HEK293 (cell line): ENCODE measurements around the gene SIGMAR1.

Source experiments
- CTCF ChIA-PET: fragments of 350-600 bp; formaldehyde crosslinking; extraction: SDS; loops from one replicate; lab custom pipeline; 2021; ENCODE audit warnings: antibody characterized with exemption; lab: Yijun Ruan, JAX
- POLR2A ChIA-PET: fragments of 300-600 bp; formaldehyde crosslinking; extraction: SDS; loops from one replicate; lab custom pipeline; 2020; ENCODE audit warnings: antibody characterized with exemption, inconsistent platforms; lab: Yijun Ruan, JAX
- H3K27ac ChIP-seq: fragments of 200-500 bp; sonication (Bioruptor generic); 2 replicates; pipeline ENCODE4 v1.5.1; 2014; ENCODE audit warnings: low read depth, low read length, control low read depth, inconsistent platforms; ENCODE audit errors: extremely low read depth
- H3K36me3 ChIP-seq, 2 experiments: fragments of 200-500 bp in 1 of 2; sonication (Bioruptor generic) in 1 of 2; 1 replicate in 1 of 2; 2 replicates in 1 of 2; pipeline ENCODE4 v1.5.1; 2014 to 2017; ENCODE audit warnings: inconsistent platforms in 2 of 2, low read length in 2 of 2; ENCODE audit not compliant: control insufficient read depth in 2 of 2, insufficient read depth in 1 of 2
- H3K4me1 ChIP-seq: fragments of 200-500 bp; sonication (Bioruptor generic); 2 replicates; pipeline ENCODE4 v1.5.1; 2014; ENCODE audit warnings: mild to moderate bottlenecking, low read length, inconsistent platforms; ENCODE audit not compliant: control insufficient read depth, insufficient read depth
- H3K4me3 ChIP-seq: 2 replicates; pipeline ENCODE4 v1.5.1; 2011; ENCODE audit warnings: low read depth, mild to moderate bottlenecking, control low read depth, low read length, moderate library complexity
- H3K9me3 ChIP-seq: fragments of 200-500 bp; sonication (Bioruptor generic); 2 replicates; pipeline ENCODE4 v1.5.1; 2014; ENCODE audit warnings: low read depth, low read length, inconsistent platforms; ENCODE audit not compliant: control insufficient read depth, insufficient read depth
- EGR2 ChIP-seq: fragments of 450-650 bp; formaldehyde crosslinking; IDR thresholded peaks from 2 replicates; pipeline ENCODE4 v1.5.1; 2016; ENCODE audit warnings: low read depth, missing biosample characterization, missing genetic modification characterization
- SCRT2 ChIP-seq: fragments of 450-650 bp; formaldehyde crosslinking; IDR thresholded peaks from 2 replicates; pipeline ENCODE4 v1.5.1; 2016; ENCODE audit warnings: missing biosample characterization, missing genetic modification characterization
- SETDB1 ChIP-seq: IDR thresholded peaks from one replicate; pipeline ENCODE4 v1.6.1; 2017; ENCODE audit warnings: mild to moderate bottlenecking, low read length, moderate library complexity, mixed read lengths; ENCODE audit not compliant: insufficient read length
- WT1 ChIP-seq: fragments of 450-650 bp; formaldehyde crosslinking; IDR thresholded peaks from 2 replicates; pipeline ENCODE4 v1.5.1; 2016; ENCODE audit warnings: missing biosample characterization, missing genetic modification characterization
- ZFHX2 ChIP-seq: fragments of 450-650 bp; formaldehyde crosslinking; conservative IDR thresholded peaks from 2 replicates; pipeline ENCODE4 v1.5.1; 2016; ENCODE audit warnings: missing biosample characterization, missing genetic modification characterization
- ZFP3 ChIP-seq: fragments of 450-650 bp; formaldehyde crosslinking; IDR thresholded peaks from 2 replicates; pipeline ENCODE4 v1.5.1; 2016; ENCODE audit warnings: low read depth, missing biosample characterization, missing genetic modification characterization
- ZNF146 ChIP-seq: fragments of 450-650 bp; formaldehyde crosslinking; IDR thresholded peaks from 2 replicates; pipeline ENCODE4 v1.5.1; 2016; ENCODE audit warnings: missing biosample characterization, missing genetic modification characterization
- ZNF184 ChIP-seq: fragments of 450-650 bp; IDR thresholded peaks from 2 replicates; pipeline ENCODE4 v1.5.1; 2018; ENCODE audit warnings: missing biosample characterization, mild to moderate bottlenecking, missing genetic modification characterization
- ZNF2 ChIP-seq: fragments of 450-650 bp; formaldehyde crosslinking; IDR thresholded peaks from 2 replicates; pipeline ENCODE4 v1.5.1; 2016; ENCODE audit warnings: missing biosample characterization, missing genetic modification characterization
- ZNF280C ChIP-seq: fragments of 450-650 bp; formaldehyde crosslinking; IDR thresholded peaks from 2 replicates; pipeline ENCODE4 v1.5.1; 2016; ENCODE audit warnings: missing biosample characterization, missing genetic modification characterization
- ZNF341 ChIP-seq: fragments of 450-650 bp; formaldehyde crosslinking; IDR thresholded peaks from 2 replicates; pipeline ENCODE4; 2016; ENCODE audit warnings: low read depth, missing biosample characterization, missing genetic modification characterization
- ZNF37A ChIP-seq: fragments of 450-650 bp; IDR thresholded peaks from 2 replicates; pipeline ENCODE4 v1.5.1; 2018; ENCODE audit warnings: missing biosample characterization, missing genetic modification characterization
- ZNF488 ChIP-seq: fragments of 450-650 bp; formaldehyde crosslinking; IDR thresholded peaks from 2 replicates; pipeline ENCODE4 v1.5.1; 2016; ENCODE audit warnings: missing biosample characterization, missing genetic modification characterization
- ZNF830 ChIP-seq: fragments of 450-650 bp; IDR thresholded peaks from 2 replicates; pipeline ENCODE4 v1.5.0; 2018; ENCODE audit warnings: missing biosample characterization, missing genetic modification characterization, low read depth, mild to moderate bottlenecking, moderate library complexity
- ZSCAN30 ChIP-seq: fragments of 450-650 bp; IDR thresholded peaks from 2 replicates; pipeline ENCODE4 v1.5.1; 2018; ENCODE audit warnings: missing biosample characterization, mild to moderate bottlenecking, missing genetic modification characterization, moderate library complexity
- TF ChIP-seq, protein P1 (sequence below): fragments of 450-650 bp; formaldehyde crosslinking; IDR thresholded peaks from 2 replicates; pipeline ENCODE4 v1.5.1; 2016; ENCODE audit warnings: missing biosample characterization, missing genetic modification characterization

The SIGMAR1 gene

DNA sequence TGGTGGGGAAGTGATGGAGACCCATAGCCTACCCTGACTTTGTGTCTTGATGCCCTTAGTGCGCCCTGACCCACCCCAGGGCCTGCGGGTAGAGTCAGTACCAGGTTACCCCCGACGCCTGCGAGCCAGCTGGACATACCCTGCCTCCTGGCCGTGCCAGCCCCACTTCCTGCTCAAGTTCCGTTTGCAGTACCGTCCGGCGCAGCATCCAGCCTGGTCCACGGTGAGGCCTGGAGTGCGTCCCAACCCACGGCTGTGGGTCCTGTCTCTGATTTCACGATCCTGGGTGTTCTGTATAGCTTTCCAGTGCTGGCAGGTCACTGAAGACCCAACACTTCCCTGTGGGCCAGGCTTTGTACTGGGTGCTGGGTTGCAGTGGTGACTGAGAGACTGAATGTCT lies 20.9 kb upstream of the SIGMAR1 start:
- Histone ChIP-seq H3K27ac (no peak overlapping the region), H3K9me3 (no peaks in the 10 kb centered on the region), H3K4me1 (0 out of 2 replicates have a peak, but pooled peaks cover under 1% of the 10 kb centered on the region), H3K4me3 (no peak overlapping the region), H3K36me3 (peaks cover 0 to 13% of the 10 kb centered on the region in 2 experiments; a peak in 1 of 3 replicates)
- CTCF ChIA-PET = interaction anchor here (1.2 to 1.3 kb wide), 2 partner anchors 12 to 44 kb away, joined by 3 to 5 read pairs; no protein-coding TSS in a partner anchor
- TF ChIP-seq SETDB1 (no peak), ZNF280C (tag by site-specific recombination) (no peak), WT1 (no peak), ZSCAN30 (tag by site-specific recombination) (no peak), ZNF146 (tag by site-specific recombination) (no peak), ZNF37A (tag by site-specific recombination) (no peak), ZNF2 (tag by site-specific recombination) (no peak)
- POLR2A ChIA-PET = no interaction called here

DNA sequence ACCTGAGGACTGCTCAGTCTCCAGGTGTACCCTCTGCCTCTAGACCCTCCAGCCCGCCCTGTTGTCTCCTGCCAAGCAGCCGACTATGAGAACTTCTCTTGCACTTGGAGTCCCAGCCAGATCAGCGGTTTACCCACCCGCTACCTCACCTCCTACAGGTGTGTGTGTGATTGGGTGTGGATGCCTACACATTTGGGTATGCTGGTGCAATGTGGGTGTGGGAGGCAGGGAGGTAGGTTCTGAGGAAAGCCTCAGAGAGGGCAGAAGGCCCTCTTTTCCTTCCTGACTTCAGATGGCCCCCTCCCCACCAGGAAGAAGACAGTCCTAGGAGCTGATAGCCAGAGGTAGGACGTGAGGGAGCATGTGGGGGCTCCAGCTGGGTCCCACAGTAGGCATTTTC lies 19.4 kb upstream of the SIGMAR1 start:
- ChIA-PET POLR2A (interaction anchor here (0.7 to 2.0 kb wide), 3 partner anchors 10 to 78 kb away, joined by 4 to 7 read pairs (median 6); partner anchors contain the start of genes GALT and SIGMAR1), CTCF (no interaction called here)
- no peak overlapping the region for H3K4me3 ChIP-seq
- H3K36me3 ChIP-seq = peaks cover 0 to 13% of the 10 kb centered on the region in 2 experiments; a peak in 1 of 3 replicates
- peaks cover 6% of the 10 kb centered on the region for H3K4me1 ChIP-seq
- no peak overlapping the region for H3K27ac ChIP-seq
- H3K9me3 ChIP-seq = no peaks in the 10 kb centered on the region
- no peak for TF ChIP-seq ZNF830
- peak; percentile 49 for TF ChIP-seq ZFHX2 (tag by site-specific recombination)
- TF ChIP-seq SCRT2 (tag by site-specific recombination) = no peak
- no peak for TF ChIP-seq ZNF184 (tag by site-specific recombination)
- TF ChIP-seq ZFP3 (tag by site-specific recombination) = no peak
- TF ChIP-seq, protein P1, sequence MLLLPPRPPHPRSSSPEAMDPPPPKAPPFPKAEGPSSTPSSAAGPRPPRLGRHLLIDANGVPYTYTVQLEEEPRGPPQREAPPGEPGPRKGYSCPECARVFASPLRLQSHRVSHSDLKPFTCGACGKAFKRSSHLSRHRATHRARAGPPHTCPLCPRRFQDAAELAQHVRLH (tag by site-specific recombination) = no peak
- peak; percentile 68 for TF ChIP-seq EGR2

- POLR2A ChIA-PET = interaction anchor here (1.6 to 1.9 kb wide), 2 partner anchors 9 to 18 kb away, joined by 4 to 6 read pairs; partner anchors contain the start of genes GALT and SIGMAR1
Measured at GRCh38 chr9:34655394-34655793, 17.8 kb upstream of the SIGMAR1 start.

More at GRCh38 chr9:34655394-34655793, 17.8 kb upstream of the SIGMAR1 start:
- no peak overlapping the region for H3K27ac ChIP-seq
- H3K9me3 ChIP-seq = no peaks in the 10 kb centered on the region
- H3K4me3 ChIP-seq = no peak overlapping the region
- H3K4me1 ChIP-seq = peaks cover 6% of the 10 kb centered on the region
- H3K36me3 ChIP-seq = peaks cover 0 to 15% of the 10 kb centered on the region in 2 experiments; a peak in 1 of 3 replicates
- TF ChIP-seq ZNF341 (tag by site-specific recombination) (peak; percentile 56), ZNF488 (tag by site-specific recombination) (no peak)
- TF ChIP-seq, all 188 proteins: peak for 1
- CTCF ChIA-PET = no interaction called here
